GM19099 (cell line): Measurements from ENCODE around the gene APOL3.

Source experiments
- POLR2A ChIP-seq: IDR thresholded peaks from 3 replicates; pipeline ENCODE4 v1.6.1; 2011; ENCODE audit warnings: low read depth; ENCODE audit not compliant: insufficient read length; ENCODE audit errors: extremely low read depth

Gene APOL3

GRCh38 chr22:36194385-36194784 lies 33.8 kb upstream of the APOL3 start:
- TF ChIP-seq POLR2A, result no peak

- TF ChIP-seq POLR2A, result no peak
Measured at GRCh38 chr22:36193577-36193976, 33.0 kb upstream of the APOL3 start.

DNA sequence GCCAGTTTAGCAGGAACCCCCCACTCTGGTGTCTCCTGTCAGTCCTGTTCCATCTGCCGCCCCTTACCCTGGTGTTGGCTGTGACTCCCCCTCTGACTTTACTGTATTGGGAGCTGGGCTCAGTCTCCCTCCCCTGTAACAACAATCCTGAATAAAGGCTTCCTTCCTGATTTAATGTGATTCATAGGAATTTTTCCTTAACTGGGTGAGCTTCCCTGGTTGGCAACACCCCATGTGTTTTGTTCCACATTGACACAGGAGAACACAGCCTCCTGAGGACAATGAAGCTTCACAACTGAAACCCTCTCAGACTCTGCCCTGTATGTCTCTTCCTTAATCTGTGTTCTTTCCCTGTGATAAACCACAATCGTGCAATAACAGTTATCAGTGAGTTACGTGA lies 32.6 kb upstream of the APOL3 start:
- no peak for TF ChIP-seq POLR2A

DNA sequence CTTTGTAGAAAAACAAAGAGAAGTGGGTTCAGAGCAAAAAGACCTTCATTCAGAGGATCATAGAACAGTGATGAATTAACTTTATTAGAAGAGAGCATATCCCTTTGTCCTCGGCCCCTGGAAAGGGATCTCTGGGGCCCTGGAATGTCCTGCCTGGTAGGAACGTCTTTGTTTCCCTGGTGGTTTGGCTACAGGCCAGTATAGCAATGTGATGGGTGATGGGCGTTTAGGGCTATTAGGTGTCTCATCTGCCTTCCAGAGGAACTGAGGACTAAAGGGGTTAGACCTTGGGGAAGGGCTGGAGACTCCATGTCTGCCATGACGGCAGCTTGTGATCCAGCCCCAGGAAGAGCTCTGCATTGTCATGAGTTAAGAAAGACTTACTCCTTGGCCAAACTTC lies 32.0 kb upstream of the APOL3 start:
- TF ChIP-seq POLR2A, result no peak

DNA sequence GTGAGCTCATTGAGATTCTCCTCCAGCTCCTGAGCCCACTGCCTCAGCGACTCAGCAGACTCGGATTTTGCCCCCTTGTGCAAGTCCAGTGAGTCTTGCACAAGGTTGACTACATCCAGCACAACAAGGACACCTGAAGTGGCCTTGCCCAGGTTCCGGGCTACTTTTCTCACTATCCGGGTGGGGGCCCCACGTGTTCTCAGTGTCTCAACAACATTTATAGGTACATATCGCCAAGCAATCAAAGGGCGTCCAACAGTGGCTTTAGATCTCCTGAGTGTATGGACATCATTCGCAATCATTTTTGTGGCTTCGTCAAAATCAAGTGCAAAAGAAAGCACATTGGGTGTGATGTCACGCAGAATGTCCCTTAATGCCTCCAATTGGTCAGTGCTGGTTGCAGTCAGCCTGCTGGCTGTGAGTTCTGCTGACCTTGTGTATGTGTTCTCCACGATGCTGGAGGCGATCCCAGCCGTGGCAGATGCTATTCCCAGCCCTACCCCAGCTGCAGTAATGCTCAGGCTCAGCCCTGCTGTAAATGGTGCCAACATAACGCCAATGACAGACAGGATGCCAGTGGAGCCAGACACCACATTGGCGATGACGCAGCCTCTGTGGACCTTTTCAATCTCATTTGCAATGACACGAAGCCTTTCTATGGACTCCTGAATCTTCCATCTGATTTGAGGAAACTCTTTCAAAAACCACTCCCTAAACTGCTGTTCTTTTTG lies 30.7 kb upstream of the APOL3 start:
- no peak for TF ChIP-seq POLR2A

- no peak for TF ChIP-seq POLR2A
Measured at GRCh38 chr22:36185828-36186624, 25.5 kb upstream of the APOL3 start.

- no peak for TF ChIP-seq POLR2A
Measured at GRCh38 chr22:36184433-36185025, 24.0 kb upstream of the APOL3 start.

GRCh38 chr22:36183446-36183845 lies 22.9 kb upstream of the APOL3 start:
- TF ChIP-seq POLR2A, result no peak

- TF ChIP-seq POLR2A, result no peak
Measured at GRCh38 chr22:36182857-36183256, 22.3 kb upstream of the APOL3 start.

DNA sequence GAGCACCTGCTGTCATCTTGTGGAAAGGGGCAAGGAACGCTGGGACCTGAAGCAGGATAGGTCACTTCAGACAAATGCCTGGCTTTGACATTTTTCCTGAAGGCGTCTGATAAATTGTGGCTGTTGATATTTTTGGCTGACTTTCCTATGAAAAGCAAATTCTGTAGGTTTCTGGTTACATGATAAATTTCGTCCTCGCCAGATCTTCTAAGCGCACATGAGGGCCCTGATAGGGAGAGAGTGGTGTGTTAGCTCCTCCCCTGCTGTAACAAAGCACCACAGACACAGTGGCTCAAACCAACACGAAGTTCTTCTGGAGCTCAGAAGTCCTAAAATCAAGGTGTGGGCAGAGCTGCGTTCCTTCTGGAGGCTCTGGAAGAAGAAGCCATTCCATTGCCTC lies 21.5 kb upstream of the APOL3 start:
- TF ChIP-seq POLR2A, result no peak

DNA sequence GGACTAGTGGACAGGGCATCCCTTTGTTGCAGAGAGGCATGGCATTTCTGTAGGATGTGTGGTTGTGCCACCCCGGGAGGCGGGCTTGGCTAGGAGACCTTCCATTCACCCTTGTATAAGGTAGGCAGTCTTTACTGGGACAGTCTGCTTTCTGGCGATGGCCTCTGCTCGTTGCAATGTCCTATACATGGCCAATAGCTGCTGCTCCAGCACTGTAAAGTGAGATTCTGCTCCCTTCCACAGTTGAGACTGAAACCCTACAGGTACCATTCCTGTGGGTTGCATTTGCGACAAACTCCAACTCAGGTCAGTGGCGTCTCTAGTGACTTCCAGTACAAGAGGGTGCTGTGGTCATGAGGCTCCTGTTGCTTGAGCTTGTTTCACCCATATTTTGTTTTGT lies 20.4 kb upstream of the APOL3 start:
- no peak for TF ChIP-seq POLR2A

- no peak for TF ChIP-seq POLR2A
Measured at GRCh38 chr22:36180038-36180880, 19.7 kb upstream of the APOL3 start.

GRCh38 chr22:36177160-36177559 lies 16.6 kb upstream of the APOL3 start:
- TF ChIP-seq POLR2A, result no peak

GRCh38 chr22:36175892-36176291 lies 15.3 kb upstream of the APOL3 start:
- no peak for TF ChIP-seq POLR2A

- no peak for TF ChIP-seq POLR2A
Measured at GRCh38 chr22:36171941-36172340, 11.4 kb upstream of the APOL3 start.
